Trophoblast cell (in vitro differentiated cells and primary cell): ENCODE measurements around the gene NSF.

Source experiments
- DNase-seq, 2 donors: peaks; one replicate each; pipeline ENCODE4 v3.0.0-alpha.2; 2016
- H2AFZ ChIP-seq: 2 replicates; pipeline ENCODE4 v1.6.1; 2013; ENCODE audit warnings: low read length, moderate library complexity, mild to moderate bottlenecking; ENCODE audit not compliant: insufficient read depth, poor library complexity
- H2AK5ac ChIP-seq: 2 replicates; pipeline ENCODE4 v1.6.1; 2013; ENCODE audit warnings: mild to moderate bottlenecking, low read length
- H2BK120ac ChIP-seq: 2 replicates; pipeline ENCODE4 v1.6.1; 2013; ENCODE audit warnings: low read length, mild to moderate bottlenecking, moderate library complexity; ENCODE audit not compliant: insufficient read depth, poor library complexity
- H2BK12ac ChIP-seq: 2 replicates; pipeline ENCODE4 v1.6.1; 2013; ENCODE audit warnings: mild to moderate bottlenecking, low read length, moderate library complexity
- H2BK5ac ChIP-seq: 2 replicates; pipeline ENCODE4 v1.6.1; 2013; ENCODE audit warnings: low read length, low read depth, moderate library complexity, mild to moderate bottlenecking; ENCODE audit not compliant: poor library complexity
- H3K14ac ChIP-seq: 2 replicates; pipeline ENCODE4 v1.6.1; 2013; ENCODE audit warnings: mild to moderate bottlenecking, low read length
- H3K18ac ChIP-seq: 2 replicates; pipeline ENCODE4 v1.6.1; 2013; ENCODE audit warnings: mild to moderate bottlenecking, low read length
- H3K23ac ChIP-seq: 2 replicates; pipeline ENCODE4 v1.6.1; 2013; ENCODE audit warnings: low read length
- H3K27ac ChIP-seq: 2 replicates; pipeline ENCODE4 v1.5.1; 2013; ENCODE audit warnings: low read depth, mild to moderate bottlenecking, inconsistent platforms, low read length, moderate library complexity
- H3K27me3 ChIP-seq: 2 replicates; pipeline ENCODE4 v1.6.1; 2013; ENCODE audit warnings: inconsistent platforms, mild to moderate bottlenecking, low read length, moderate library complexity; ENCODE audit not compliant: insufficient read depth
- H3K36me3 ChIP-seq, 2 experiments: 1 replicate in 1 of 2; 2 replicates in 1 of 2; pipeline ENCODE4 v1.6.1; 2013; ENCODE audit warnings: low read length in 2 of 2, mild to moderate bottlenecking in 2 of 2, moderate library complexity in 1 of 2; ENCODE audit not compliant: insufficient read depth in 2 of 2, control insufficient read depth in 1 of 2
- H3K4ac ChIP-seq: 2 replicates; pipeline ENCODE4 v1.6.1; 2013; ENCODE audit warnings: low read depth, mild to moderate bottlenecking, low read length, moderate library complexity
- H3K4me1 ChIP-seq, 2 experiments: 1 replicate in 1 of 2; 2 replicates in 1 of 2; pipeline ENCODE4 v1.6.1; 2013; ENCODE audit warnings: low read length in 2 of 2, mild to moderate bottlenecking in 2 of 2, moderate library complexity in 1 of 2; ENCODE audit not compliant: insufficient read depth in 2 of 2, control insufficient read depth in 1 of 2
- H3K4me2 ChIP-seq: 2 replicates; pipeline ENCODE4 v1.6.1; 2013; ENCODE audit warnings: inconsistent platforms, mild to moderate bottlenecking, low read length, moderate library complexity
- H3K4me3 ChIP-seq: 2 replicates; pipeline ENCODE4 v1.5.1; 2013; ENCODE audit warnings: mild to moderate bottlenecking, low read depth, low read length, inconsistent platforms
- H3K79me1 ChIP-seq: one replicate; pipeline ENCODE4 v1.6.1; 2013; ENCODE audit warnings: low read length
- H3K79me2 ChIP-seq: 2 replicates; pipeline ENCODE4 v1.6.1; 2013; ENCODE audit warnings: low read length, mild to moderate bottlenecking; ENCODE audit not compliant: control insufficient read depth, insufficient read depth, poor library complexity
- H3K9ac ChIP-seq: 2 replicates; pipeline ENCODE4 v1.6.1; 2013; ENCODE audit warnings: mild to moderate bottlenecking, low read length
- H3K9me3 ChIP-seq: 2 replicates; pipeline ENCODE4 v1.6.1; 2013; ENCODE audit warnings: low read depth, mild to moderate bottlenecking, control low read depth, inconsistent platforms, low read length; ENCODE audit not compliant: insufficient read depth
- H4K12ac ChIP-seq: 2 replicates; pipeline ENCODE4 v1.6.1; 2013; ENCODE audit warnings: low read depth, mild to moderate bottlenecking, low read length, moderate library complexity
- H4K8ac ChIP-seq: 2 replicates; pipeline ENCODE4 v1.6.1; 2013; ENCODE audit warnings: low read depth, mild to moderate bottlenecking, low read length, moderate library complexity
- H4K91ac ChIP-seq: one replicate; pipeline ENCODE4 v1.6.1; 2013; ENCODE audit warnings: low read depth, mild to moderate bottlenecking, low read length, moderate library complexity
- WGBS: extraction: QIAGEN DNeasy Blood & Tissue Kit; methylation state at CpG from one replicate; pipeline ENCODE4 v1.1.7; 2013; ENCODE audit warnings: missing lambda C conversion rate; ENCODE audit not compliant: insufficient read length, insufficient coverage; ENCODE audit errors: extremely low coverage; 5-methylcytosine and 5-hydroxymethylcytosine counted together

Gene NSF

GRCh38 chr17:46722662-46723285, 132.3 kb downstream of the NSF start:
- Histone ChIP-seq H4K91ac (no peak overlapping the region), H3K79me2 (no peaks in the 10 kb centered on the region), H4K8ac (no peak overlapping the region), H3K4ac (no peak overlapping the region), H3K36me3 (peaks cover 3 to 5% of the 10 kb centered on the region in 2 experiments), H3K9ac (no peak overlapping the region), H2BK5ac (no peak overlapping the region), H2BK12ac (no peak overlapping the region), H3K79me1 (no peaks in the 10 kb centered on the region), H3K14ac (no peak overlapping the region), H2BK120ac (no peak overlapping the region), H4K12ac (no peak overlapping the region), H3K4me2 (no peak overlapping the region), H2AK5ac (no peak overlapping the region), H2AFZ (no peak overlapping the region), H3K4me3 (no peak overlapping the region), H3K9me3 (no peaks in the 10 kb centered on the region), H3K18ac (no peak overlapping the region), H3K4me1 (no peaks in the 10 kb centered on the region), H3K23ac (no peak overlapping the region), H3K27ac (no peak overlapping the region), H3K27me3 (no peaks in the 10 kb centered on the region)
- no CpG with 5 or more reads among the region's 7 CpGs for WGBS
- DNase-seq = peak; percentile 9 to 53

GRCh38 chr17:46726206-46726605, 135.7 kb downstream of the NSF start:
- H2BK12ac ChIP-seq = no peak overlapping the region
- no peak overlapping the region for H2AK5ac ChIP-seq
- H3K18ac ChIP-seq = no peak overlapping the region
- H4K91ac ChIP-seq = no peak overlapping the region
- no peaks in the 10 kb centered on the region for H3K4me1 ChIP-seq
- no peak overlapping the region for H2BK120ac ChIP-seq
- H3K79me2 ChIP-seq = no peaks in the 10 kb centered on the region
- H3K14ac ChIP-seq = no peak overlapping the region
- H3K4me2 ChIP-seq = no peak overlapping the region
- H2BK5ac ChIP-seq = no peak overlapping the region
- H3K27ac ChIP-seq = no peak overlapping the region
- peaks cover 0 to 2% of the 10 kb centered on the region in 2 experiments for H3K36me3 ChIP-seq
- no peak overlapping the region for H3K4me3 ChIP-seq
- WGBS = no CpG with 5 or more reads among the region's 3 CpGs
- H3K9me3 ChIP-seq = no peaks in the 10 kb centered on the region
- no peak overlapping the region for H2AFZ ChIP-seq
- H3K4ac ChIP-seq = no peak overlapping the region
- no peaks in the 10 kb centered on the region for H3K79me1 ChIP-seq
- no peaks in the 10 kb centered on the region for H3K27me3 ChIP-seq
- no peak overlapping the region for H4K8ac ChIP-seq
- no peak for DNase-seq
- no peak overlapping the region for H3K9ac ChIP-seq
- no peak overlapping the region for H4K12ac ChIP-seq
- no peak overlapping the region for H3K23ac ChIP-seq

GRCh38 chr17:46727572-46728348, 137.3 kb downstream of the NSF start:
- H3K9ac ChIP-seq = no peak overlapping the region
- DNase-seq = peak; percentile 48 to 83
- H4K91ac ChIP-seq = no peak overlapping the region
- no peak overlapping the region for H2BK120ac ChIP-seq
- no peak overlapping the region for H3K23ac ChIP-seq
- no peak overlapping the region for H2AFZ ChIP-seq
- H3K18ac ChIP-seq = no peak overlapping the region
- no peaks in the 10 kb centered on the region for H3K4me1 ChIP-seq
- H3K4me3 ChIP-seq = no peak overlapping the region
- no CpG with 5 or more reads among the region's 4 CpGs for WGBS
- H3K4me2 ChIP-seq = no peak overlapping the region
- H4K8ac ChIP-seq = no peak overlapping the region
- no peaks in the 10 kb centered on the region for H3K27me3 ChIP-seq
- no peak overlapping the region for H3K27ac ChIP-seq
- H3K79me2 ChIP-seq = no peaks in the 10 kb centered on the region
- H2BK12ac ChIP-seq = no peak overlapping the region
- H3K14ac ChIP-seq = no peak overlapping the region
- H2AK5ac ChIP-seq = no peak overlapping the region
- H3K79me1 ChIP-seq = no peaks in the 10 kb centered on the region
- no peak overlapping the region for H4K12ac ChIP-seq
- peaks cover 0 to 2% of the 10 kb centered on the region in 2 experiments for H3K36me3 ChIP-seq
- H3K4ac ChIP-seq = no peak overlapping the region
- no peak overlapping the region for H2BK5ac ChIP-seq
- no peaks in the 10 kb centered on the region for H3K9me3 ChIP-seq

GRCh38 chr17:46730026-46730425, 139.6 kb downstream of the NSF start:
- Histone ChIP-seq H3K18ac (no peak overlapping the region), H3K79me2 (no peaks in the 10 kb centered on the region), H4K12ac (no peak overlapping the region), H3K9me3 (no peaks in the 10 kb centered on the region), H2AK5ac (no peak overlapping the region), H3K4me1 (no peaks in the 10 kb centered on the region), H2BK5ac (no peak overlapping the region), H3K27me3 (no peaks in the 10 kb centered on the region), H3K14ac (no peak overlapping the region), H3K23ac (no peak overlapping the region), H3K27ac (no peak overlapping the region), H2BK120ac (no peak overlapping the region), H3K4ac (no peak overlapping the region), H3K4me3 (no peak overlapping the region), H3K9ac (no peak overlapping the region), H4K8ac (no peak overlapping the region), H4K91ac (no peak overlapping the region), H3K36me3 (peaks cover 0 to 3% of the 10 kb centered on the region in 2 experiments), H3K79me1 (no peaks in the 10 kb centered on the region), H2AFZ (no peak overlapping the region), H3K4me2 (no peak overlapping the region), H2BK12ac (no peak overlapping the region)
- no peak for DNase-seq
- WGBS = no CpG with 5 or more reads among the region's 2 CpGs
